Kidney epithelial cell (primary cell): ENCODE measurements around the gene RBM44. TPM values are rescaled to one million over a fixed set of nuclear protein-coding genes. Genes with fewer than 3 reads are reported as not detected.
A peak's percentile ranks its signal among the peaks of the same experiment; 100 is the strongest.

ENCODE experiments used
- DNase-seq: peaks from one replicate; pipeline ENCODE4 v3.0.0-alpha.2; 2010; ENCODE audit warnings: low read depth
- H3K27me3 ChIP-seq: 2 replicates; pipeline ENCODE4 v1.6.0; 2011; ENCODE audit warnings: low read length; ENCODE audit not compliant: control insufficient read depth, insufficient read depth
- H3K36me3 ChIP-seq: 2 replicates; pipeline ENCODE4 v1.5.1; 2011; ENCODE audit warnings: low read length; ENCODE audit not compliant: control insufficient read depth, insufficient read depth
- H3K4me3 ChIP-seq: 2 replicates; pipeline ENCODE4 v1.5.1; 2011; ENCODE audit warnings: low read depth, mild to moderate bottlenecking, control low read depth, low read length
- total RNA-seq: library from RNA; depleted of rRNA; stranded (reverse); fragments of >200 nt; gene quantifications from 2 replicates; pipeline ENCODE4 v1.2.3, GENCODE V29; 2015
- TF ChIP-seq, protein P1 (sequence below): IDR thresholded peaks from 2 replicates; pipeline ENCODE4 v1.5.1; 2011; ENCODE audit warnings: mild to moderate bottlenecking, moderate library complexity, low read length, control low read depth, inconsistent platforms; ENCODE audit not compliant: insufficient read depth, poor library complexity, severe bottlenecking

RBM44 gene
- total RNA-seq, 1 donor from 2014 or later = 0.50 TPM

DNA sequence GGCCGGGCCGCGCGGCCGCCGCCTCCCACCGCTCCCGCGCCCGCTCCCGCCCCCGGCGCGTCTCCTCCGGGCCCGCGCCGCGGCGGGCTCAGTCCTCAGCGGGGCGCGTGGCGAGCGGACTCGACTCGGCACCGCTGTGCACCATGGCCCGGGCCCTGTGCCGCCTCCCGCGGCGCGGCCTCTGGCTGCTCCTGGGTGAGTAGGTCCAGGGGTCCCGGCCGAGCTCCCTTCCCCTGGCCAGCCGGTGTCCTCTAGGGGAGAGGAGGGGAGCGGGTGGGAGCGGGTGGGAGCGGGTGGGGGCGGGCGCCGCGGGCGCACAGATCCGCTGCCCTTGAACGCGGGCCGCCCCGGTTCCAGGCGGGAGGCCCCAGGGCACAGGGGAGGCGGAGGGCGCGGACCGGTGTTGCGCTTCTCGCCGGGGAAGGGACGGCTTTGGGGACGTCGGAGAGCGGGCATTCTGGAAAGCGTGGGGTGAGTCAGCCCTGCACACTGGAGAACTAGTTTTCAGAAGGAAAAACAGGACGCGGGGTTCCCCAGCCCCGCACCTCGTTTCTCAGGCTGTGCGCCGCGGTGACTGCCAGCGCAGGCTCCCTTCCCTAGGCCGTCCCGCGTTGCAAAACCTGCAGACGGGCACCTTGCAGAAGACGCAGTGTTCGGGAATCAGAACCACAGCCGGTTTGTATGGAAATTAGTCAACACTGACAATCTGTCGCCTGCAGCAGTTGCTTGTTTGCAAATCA, 61.1 kb downstream of the RBM44 start, which contains the start of gene RAMP1:
RAMP1 (plus strand) TSS at position 91 of the 740 bp plus-strand sequence; CDS start at position 144, 53 bp downstream.
- TF ChIP-seq, protein P1, sequence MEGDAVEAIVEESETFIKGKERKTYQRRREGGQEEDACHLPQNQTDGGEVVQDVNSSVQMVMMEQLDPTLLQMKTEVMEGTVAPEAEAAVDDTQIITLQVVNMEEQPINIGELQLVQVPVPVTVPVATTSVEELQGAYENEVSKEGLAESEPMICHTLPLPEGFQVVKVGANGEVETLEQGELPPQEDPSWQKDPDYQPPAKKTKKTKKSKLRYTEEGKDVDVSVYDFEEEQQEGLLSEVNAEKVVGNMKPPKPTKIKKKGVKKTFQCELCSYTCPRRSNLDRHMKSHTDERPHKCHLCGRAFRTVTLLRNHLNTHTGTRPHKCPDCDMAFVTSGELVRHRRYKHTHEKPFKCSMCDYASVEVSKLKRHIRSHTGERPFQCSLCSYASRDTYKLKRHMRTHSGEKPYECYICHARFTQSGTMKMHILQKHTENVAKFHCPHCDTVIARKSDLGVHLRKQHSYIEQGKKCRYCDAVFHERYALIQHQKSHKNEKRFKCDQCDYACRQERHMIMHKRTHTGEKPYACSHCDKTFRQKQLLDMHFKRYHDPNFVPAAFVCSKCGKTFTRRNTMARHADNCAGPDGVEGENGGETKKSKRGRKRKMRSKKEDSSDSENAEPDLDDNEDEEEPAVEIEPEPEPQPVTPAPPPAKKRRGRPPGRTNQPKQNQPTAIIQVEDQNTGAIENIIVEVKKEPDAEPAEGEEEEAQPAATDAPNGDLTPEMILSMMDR = no peak
- no peaks in the 10 kb centered on the region for H3K27me3 ChIP-seq
- no peak for DNase-seq

GRCh38 chr2:237860273-237860935, 61.8 kb downstream of the RBM44 start:
- H3K4me3 ChIP-seq = peak overlapping the region; percentile 39
- no peaks in the 10 kb centered on the region for H3K36me3 ChIP-seq
- no peaks in the 10 kb centered on the region for H3K27me3 ChIP-seq
- TF ChIP-seq, protein P1 = no peak
- DNase-seq = no peak

More for the DNA sequence above, 61.1 kb downstream of the RBM44 start, which contains the start of gene RAMP1:
- H3K4me3 ChIP-seq = peak within 1 kb of the TSS; percentile 39
- H3K36me3 ChIP-seq = no peaks in the 10 kb centered on the region

DNA sequence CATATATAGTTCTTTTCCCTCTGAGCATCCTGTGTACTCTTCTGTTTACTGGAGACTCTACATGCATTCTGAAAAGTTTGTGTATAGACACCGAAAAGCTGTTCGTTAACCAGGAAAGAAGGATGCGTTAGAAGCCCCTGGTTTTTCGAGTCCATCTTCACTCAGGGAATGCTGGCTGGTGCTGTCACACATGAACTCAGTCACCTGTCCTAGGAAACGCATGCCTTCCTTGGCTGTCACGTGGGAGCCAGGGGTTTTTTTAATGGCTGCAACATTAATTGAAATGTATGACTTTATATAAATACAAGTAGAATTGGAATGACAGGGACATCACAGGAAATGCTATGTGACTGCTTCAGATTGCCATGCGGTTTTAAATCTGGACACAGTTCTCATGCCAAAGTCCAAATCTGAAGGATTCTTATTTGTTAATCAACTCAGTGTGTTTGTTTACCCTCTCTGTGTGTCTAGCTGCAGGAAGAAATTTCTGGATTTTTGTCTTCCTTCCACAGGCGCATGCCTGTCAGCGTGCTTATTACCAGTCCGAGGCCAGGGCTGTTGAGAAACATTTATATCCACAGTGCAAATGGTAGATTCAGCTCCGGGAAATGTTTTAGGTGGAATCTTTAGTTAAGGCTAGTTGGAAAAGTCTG, 63.4 kb downstream of the RBM44 start:
- DNase-seq = no peak
- no peak overlapping the region for H3K4me3 ChIP-seq
- no peaks in the 10 kb centered on the region for H3K27me3 ChIP-seq
- H3K36me3 ChIP-seq = no peaks in the 10 kb centered on the region
- TF ChIP-seq, protein P1 = no peak

DNA sequence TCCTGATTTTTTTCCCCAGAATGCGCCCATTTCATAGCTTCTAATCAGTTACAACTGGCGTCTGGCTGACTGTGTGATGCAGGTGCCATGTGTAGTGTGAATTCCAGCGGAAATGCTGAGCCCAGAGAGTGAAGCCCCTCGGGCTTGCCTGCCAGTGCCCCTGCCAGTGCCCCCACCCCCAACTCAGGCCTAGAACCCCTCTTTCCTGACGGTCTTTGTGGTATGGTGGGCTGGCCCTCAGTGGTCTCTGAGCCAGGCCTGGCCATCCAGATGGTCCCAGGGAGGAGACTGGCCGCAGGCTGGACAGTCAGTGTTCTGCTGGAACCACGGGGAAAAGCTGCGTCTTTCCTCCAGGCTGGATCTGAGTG, 63.9 kb downstream of the RBM44 start:
- Histone ChIP-seq H3K36me3 (no peaks in the 10 kb centered on the region), H3K4me3 (no peak overlapping the region), H3K27me3 (no peaks in the 10 kb centered on the region)
- no peak for DNase-seq
- TF ChIP-seq, protein P1 = no peak

GRCh38 chr2:237863102-237863511, 64.5 kb downstream of the RBM44 start:
- TF ChIP-seq, protein P1 = no peak
- H3K4me3 ChIP-seq = no peak overlapping the region
- DNase-seq = no peak

More at GRCh38 chr2:237863102-237863511, 64.5 kb downstream of the RBM44 start:
- Histone ChIP-seq H3K27me3 (no peaks in the 10 kb centered on the region), H3K36me3 (no peaks in the 10 kb centered on the region)
